ENCODE measurements around the gene MIPOL1.
"Not testable (repeated sequence)": the region's sequence is repeated elsewhere in the genome, so short reads cannot be mapped to it uniquely, and the experiment has no call there.

MIPOL1 gene

DNA sequence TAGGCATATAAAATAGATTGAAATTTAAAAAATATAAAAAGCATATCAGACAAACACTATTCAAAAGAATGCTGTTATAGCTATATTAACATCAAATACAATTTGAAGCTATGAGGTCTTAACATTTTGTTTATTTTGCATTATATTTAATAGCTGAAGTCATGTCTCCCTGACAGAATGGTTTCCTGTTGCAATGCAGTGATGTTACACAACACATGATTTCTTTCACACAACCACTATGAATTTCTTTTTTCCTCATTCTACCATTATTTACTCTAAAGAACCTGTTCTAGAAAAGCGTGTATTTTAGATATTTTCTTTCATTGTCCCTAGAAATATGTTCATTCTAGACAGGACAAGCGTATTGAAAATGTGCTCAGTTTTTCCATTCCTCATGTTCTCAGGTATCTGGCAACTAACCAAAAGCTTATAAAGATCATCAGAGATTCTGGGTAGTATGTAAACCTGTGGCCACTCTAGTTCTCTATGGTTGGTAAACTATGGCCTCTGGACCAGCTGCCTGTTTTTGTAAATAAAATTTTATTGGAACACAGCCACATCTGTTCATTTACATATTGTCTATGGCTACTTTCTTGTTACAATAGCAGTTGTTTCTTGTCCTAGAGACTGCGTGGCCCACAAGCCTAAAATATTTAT lies 213.5 kb downstream of the MIPOL1 start:
- DNase-seq, result no peak

GRCh38 chr14:37413050-37413449 lies 215.3 kb downstream of the MIPOL1 start:
- no peak for DNase-seq

DNA sequence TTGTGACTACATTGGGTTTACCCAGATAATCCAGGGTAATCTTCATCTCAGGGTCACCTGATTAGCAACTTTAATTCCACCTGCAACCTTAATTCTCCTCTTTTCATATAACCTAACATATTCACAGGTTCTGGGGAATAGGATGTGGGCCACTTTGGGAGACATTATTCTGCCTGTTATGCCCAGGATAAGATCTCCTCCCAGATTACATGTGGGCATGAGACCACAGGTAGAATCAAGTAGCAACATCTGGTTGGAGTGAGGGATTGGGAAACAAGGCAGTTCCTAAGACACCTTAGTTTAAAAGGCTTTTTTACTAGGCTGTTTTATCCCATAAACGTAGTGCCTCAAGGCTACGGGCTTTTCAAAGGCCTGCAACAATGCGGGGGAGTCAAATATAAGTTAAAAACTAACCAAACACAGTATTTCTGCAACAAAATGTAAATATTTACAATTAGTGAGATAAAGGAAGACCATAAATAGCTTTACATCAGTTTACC lies 215.8 kb downstream of the MIPOL1 start:
- no peak for DNase-seq

DNA sequence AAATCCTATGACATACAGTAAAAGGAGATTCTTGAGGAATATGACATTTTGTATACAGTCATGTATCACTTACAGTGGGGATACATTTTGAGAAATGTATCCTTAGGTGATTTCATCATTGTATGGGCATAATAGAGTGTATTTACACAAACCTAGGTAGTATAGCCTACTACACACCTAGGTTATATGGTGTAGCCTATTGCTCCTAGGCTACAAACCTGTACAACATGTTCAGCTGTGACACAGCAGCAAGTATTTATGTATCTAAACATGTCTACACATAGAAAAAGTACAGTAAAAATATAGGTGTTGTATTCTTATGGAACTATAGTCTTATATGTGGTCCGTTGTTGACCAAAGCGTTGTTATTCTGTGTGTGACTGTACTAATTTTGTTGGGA lies 218.5 kb downstream of the MIPOL1 start:
- DNase-seq, result no peak

DNA sequence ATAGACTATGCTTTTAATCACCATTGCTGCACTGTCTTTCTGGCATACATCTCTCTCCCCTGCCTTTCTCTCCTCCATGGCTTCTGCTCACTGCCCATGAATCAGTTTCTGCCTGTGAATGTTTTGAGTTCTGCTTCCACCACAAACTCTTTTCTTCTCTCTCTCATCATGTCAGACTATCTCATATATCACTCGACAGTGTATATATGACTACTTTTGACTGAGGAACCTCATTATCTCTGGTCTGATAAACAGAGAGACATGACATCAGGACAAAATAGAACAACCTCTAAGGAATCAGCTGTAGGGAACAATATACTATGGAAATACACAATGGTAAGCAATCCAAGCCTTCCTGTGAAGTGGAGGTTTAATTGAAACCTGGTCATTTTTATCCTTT lies 219.4 kb downstream of the MIPOL1 start:
- DNase-seq, result no peak

GRCh38 chr14:37417833-37418232 lies 220.1 kb downstream of the MIPOL1 start:
- no peak for DNase-seq

GRCh38 chr14:37420622-37421021 lies 222.9 kb downstream of the MIPOL1 start:
- DNase-seq, result no peak

DNA sequence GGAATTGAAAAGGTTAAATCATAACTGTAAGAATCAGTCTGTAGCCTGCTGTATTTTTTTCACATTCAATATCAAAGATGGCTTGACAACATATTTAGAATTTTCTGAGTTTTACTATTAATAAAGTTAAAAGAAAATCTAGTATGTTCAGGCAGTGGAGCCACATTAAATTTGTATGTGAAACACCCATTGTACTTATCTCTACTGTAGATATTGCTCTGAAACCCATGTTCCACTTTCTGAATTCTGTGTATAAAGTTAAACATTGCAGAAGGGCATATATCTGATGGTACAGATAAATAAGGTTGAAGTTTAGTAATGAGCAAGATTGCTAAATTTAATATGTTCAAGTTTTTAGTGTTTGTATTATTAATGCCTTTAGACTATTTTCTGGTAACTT lies 224.6 kb downstream of the MIPOL1 start:
- no peak for DNase-seq

DNA sequence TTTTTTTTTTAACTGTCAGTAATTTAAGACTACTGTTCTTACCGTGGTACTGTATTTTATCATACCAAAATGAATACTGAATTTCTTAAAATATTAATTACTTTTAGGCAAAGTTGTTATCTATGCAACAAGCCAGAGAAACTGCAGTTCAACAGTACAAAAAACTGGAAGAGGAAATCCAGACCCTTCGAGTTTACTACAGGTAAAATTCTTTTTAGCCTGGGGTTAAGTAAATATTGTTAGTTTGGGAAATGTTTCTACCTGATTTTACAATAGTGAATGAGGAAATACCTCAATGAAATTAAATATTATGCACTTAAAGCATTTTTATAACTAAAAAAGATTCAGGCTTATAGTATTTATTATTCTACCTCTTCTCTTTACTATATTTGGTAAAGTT lies 225.0 kb downstream of the MIPOL1 start:
- no peak for DNase-seq

- no peak for DNase-seq
Observed at GRCh38 chr14:37428954-37429353, 231.2 kb downstream of the MIPOL1 start.

GRCh38 chr14:37429618-37430017 lies 231.9 kb downstream of the MIPOL1 start:
- no peak for DNase-seq

- DNase-seq, result no peak
Observed at GRCh38 chr14:37434867-37435266, 237.1 kb downstream of the MIPOL1 start.

DNA sequence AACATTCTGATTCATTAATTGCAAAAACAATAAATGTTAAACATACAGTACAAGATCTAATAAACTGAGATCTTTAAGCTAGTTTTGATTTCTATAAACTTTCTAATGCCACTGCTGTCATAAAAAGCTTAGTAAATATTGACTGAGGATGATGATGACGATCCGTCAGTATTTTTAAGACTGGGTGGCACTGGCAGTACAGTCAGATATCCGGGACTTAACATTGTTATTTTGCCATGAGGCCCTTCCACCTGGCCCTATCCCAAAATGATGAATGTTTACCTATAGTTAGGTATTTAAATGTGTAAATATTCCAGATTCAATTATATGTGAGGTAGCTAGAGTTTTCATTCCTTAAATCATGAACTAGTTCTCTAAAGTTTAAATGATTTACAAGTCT lies 238.8 kb downstream of the MIPOL1 start:
- no peak for DNase-seq

GRCh38 chr14:37437490-37437889 lies 239.8 kb downstream of the MIPOL1 start:
- DNase-seq, result no peak

GRCh38 chr14:37438444-37438843 lies 240.7 kb downstream of the MIPOL1 start:
- no peak for DNase-seq

GRCh38 chr14:37443461-37443860 lies 245.7 kb downstream of the MIPOL1 start:
- DNase-seq, result no peak

GRCh38 chr14:37447883-37448391 lies 250.2 kb downstream of the MIPOL1 start:
- no peak for DNase-seq

DNA sequence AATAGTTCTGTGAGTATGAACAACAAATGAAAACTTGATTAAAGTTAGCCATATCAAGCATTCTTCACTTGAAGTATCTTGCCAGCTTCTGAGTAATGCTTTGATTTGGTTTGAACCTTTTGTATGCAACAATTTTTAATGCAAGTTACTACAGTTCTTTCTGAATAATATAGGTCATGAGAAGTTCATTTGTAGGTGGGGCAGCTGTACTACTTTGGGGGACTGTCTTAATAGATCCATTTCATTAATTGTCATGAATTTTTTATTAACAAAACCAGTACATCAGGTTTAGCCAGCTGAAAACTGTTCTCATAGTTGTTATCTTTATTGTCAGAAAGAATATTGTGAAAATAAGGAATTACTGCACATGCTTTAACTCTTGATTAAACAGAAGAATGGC lies 254.6 kb downstream of the MIPOL1 start:
- no peak for DNase-seq

DNA sequence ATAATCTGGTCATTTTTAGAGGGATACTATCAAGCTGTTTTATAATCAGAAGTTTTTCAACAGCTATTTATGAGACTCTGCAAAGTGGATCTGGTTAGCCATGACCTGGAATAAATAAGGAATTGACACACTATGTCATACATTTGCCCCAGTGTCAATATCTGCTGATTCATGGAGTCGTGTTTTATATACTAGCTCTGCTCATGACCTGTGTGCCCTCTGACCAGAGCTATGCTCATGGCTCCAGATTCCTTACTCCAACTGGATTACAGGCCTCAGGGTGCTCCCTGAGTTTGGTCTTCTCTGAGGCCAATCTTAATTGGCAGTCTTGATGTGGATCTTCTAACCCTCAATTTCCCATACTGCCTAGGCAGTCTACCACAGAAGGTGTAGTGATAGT lies 256.2 kb downstream of the MIPOL1 start:
- DNase-seq, result no peak

- DNase-seq, result no peak
Observed at GRCh38 chr14:37457334-37457733, 259.6 kb downstream of the MIPOL1 start.

- not testable (repeated sequence) for DNase-seq
Observed at GRCh38 chr14:37462426-37462825, 264.7 kb downstream of the MIPOL1 start.

DNA sequence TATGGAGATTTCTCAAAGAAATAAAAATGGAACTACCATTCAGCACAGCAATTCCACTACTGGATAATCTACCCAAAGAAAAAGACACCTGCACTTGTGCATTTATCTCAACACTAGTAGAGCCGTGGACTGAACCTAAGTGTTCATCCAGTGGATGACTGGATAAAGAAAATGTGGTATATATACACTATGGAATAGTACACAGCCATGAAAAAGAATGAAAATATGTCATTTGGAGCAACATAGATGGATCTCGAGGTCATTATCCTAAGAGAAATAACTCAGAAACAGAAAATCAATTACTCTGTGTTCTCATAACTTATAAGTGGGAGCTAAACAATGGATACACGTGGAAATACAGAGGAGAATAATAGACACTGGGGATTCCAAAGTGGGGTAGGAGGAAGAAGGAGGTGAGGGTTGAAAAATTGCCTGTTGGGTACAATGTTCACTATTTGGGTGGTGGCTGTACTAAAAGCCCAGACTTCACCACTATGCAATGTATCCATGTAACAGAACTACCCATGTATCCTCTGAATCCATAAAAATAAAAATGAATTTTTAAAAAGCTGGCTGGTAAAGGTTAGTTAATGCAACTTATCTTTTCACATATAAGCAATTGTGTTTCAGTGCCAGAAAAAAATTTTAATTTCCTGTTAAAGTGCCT lies 266.6 kb downstream of the MIPOL1 start:
- DNase-seq, result no peak

DNA sequence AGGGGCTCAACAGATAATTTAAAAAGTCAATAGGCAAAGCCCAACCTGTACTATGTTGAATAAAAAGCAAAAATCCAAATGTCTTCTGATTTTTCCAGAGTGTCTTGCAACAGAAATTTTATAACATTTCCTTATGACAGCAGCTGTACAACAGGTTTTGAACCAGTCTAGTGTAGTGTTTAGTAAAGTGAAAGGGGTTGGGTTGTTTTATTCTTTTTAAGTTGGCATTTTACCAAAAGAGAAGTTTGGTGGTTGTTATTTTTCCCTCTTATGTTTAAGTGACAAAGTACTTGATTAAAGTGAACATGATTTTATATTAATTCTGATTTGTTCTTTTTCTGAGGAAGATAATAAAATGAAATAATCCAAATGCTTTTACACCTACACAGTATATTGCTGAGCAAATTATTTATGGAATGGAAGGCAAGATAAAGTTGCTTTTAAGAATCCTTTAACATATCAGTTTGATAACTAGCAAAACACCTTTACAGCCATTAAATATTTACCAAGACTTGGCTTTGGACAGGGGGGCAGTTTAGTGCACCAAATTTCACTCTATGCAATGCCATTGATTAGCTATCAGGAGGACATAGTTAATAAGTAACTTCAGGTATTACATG lies 268.4 kb downstream of the MIPOL1 start:
- no peak for DNase-seq

- no peak for DNase-seq
Observed at GRCh38 chr14:37466623-37467088, 268.9 kb downstream of the MIPOL1 start.

Data from stimulated activated CD4-positive, alpha-beta T cell treated with anti-CD3 and anti-CD28 coated beads, Interleukin-12 subunit alpha, Interleukin-12 subunit beta, amount 100 ng/mL, for 4 hours (primary cell).